ENCODE data around the gene SOX2.

The SOX2 gene

DNA sequence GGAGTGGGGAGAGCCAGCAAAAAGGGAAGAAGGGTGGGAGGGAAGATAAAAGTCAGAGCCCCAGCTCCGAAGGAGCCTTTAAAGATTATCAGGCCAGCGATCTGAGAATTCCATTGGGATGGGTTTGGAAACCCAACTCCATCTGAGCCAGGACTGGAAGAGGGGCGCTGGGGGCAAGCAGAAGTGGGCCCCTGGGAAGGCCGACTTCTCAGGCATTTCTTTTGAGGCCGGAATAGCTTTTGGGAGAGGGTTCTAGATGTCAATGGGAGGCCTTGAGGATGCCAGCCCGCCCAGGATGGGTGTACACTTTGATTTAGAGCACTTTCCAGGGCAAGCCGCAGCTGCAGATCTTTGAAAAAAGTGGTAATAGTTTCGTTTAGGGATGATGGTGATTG lies 6.6 kb upstream of the SOX2 start:
- DNase-seq = no peak

- DNase-seq = no peak
Observed at GRCh38 chr3:181707980-181708379, 3.7 kb upstream of the SOX2 start.

- peak; percentile 34 for DNase-seq
Observed at GRCh38 chr3:181709537-181710279, 2.0 kb upstream of the SOX2 start.

DNA sequence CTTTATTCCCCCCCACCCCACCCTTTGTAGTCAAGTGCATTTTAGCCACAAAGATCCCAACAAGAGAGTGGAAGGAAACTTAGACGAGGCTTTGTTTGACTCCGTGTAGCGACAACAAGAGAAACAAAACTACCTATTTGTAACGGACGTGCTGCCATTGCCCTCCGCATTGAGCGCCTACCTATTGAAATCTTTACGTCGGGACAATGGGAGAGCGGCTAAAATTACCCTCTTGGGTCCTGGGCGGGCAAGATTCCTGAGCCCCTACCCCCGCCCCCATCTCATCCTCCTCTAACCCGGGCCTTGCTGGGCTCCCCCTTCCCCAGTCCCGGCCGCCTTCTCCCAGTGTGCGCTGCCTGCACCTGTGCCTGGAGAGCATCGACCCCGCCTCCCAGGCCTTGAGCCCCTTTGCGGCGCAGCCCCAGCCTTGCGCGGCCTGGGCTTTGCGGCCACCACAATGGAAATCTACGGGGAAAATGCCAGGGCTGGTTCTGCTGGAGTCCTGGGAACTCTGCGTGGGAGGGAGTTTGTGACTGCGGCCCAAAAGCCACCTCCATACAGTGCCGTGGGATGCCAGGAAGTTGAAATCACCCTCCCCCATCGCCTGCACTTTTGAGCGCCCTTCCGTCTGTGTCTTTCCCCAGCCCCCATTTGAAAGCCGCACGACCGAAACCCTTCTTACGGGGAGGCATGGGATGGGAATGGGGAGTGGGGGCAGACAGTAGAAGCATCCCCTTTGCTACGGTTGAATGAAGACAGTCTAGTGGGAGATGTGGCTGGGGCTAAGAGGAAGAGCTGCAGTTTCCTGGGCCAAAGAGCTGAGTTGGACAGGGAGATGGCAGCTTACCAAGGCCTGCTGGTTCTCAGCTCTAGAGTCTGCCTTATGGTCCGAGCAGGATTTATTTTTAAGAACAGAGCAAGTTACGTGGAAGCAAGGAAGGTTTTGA lies 1.1 kb upstream of the SOX2 start:
- DNase-seq = no peak

DNA sequence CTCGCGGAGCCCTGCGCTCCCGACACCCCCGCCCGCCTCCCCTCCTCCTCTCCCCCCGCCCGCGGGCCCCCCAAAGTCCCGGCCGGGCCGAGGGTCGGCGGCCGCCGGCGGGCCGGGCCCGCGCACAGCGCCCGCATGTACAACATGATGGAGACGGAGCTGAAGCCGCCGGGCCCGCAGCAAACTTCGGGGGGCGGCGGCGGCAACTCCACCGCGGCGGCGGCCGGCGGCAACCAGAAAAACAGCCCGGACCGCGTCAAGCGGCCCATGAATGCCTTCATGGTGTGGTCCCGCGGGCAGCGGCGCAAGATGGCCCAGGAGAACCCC lies 464 bp downstream of the SOX2 start:
- DNase-seq = no peak

DNA sequence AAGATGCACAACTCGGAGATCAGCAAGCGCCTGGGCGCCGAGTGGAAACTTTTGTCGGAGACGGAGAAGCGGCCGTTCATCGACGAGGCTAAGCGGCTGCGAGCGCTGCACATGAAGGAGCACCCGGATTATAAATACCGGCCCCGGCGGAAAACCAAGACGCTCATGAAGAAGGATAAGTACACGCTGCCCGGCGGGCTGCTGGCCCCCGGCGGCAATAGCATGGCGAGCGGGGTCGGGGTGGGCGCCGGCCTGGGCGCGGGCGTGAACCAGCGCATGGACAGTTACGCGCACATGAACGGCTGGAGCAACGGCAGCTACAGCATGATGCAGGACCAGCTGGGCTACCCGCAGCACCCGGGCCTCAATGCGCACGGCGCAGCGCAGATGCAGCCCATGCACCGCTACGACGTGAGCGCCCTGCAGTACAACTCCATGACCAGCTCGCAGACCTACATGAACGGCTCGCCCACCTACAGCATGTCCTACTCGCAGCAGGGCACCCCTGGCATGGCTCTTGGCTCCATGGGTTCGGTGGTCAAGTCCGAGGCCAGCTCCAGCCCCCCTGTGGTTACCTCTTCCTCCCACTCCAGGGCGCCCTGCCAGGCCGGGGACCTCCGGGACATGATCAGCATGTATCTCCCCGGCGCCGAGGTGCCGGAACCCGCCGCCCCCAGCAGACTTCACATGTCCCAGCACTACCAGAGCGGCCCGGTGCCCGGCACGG lies 991 bp downstream of the SOX2 start:
- DNase-seq = no peak

DNA sequence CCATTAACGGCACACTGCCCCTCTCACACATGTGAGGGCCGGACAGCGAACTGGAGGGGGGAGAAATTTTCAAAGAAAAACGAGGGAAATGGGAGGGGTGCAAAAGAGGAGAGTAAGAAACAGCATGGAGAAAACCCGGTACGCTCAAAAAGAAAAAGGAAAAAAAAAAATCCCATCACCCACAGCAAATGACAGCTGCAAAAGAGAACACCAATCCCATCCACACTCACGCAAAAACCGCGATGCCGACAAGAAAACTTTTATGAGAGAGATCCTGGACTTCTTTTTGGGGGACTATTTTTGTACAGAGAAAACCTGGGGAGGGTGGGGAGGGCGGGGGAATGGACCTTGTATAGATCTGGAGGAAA lies 1.5 kb downstream of the SOX2 start:
- no peak for DNase-seq

GRCh38 chr3:181713676-181714612 lies 2.2 kb downstream of the SOX2 start:
- DNase-seq = no peak

DNA sequence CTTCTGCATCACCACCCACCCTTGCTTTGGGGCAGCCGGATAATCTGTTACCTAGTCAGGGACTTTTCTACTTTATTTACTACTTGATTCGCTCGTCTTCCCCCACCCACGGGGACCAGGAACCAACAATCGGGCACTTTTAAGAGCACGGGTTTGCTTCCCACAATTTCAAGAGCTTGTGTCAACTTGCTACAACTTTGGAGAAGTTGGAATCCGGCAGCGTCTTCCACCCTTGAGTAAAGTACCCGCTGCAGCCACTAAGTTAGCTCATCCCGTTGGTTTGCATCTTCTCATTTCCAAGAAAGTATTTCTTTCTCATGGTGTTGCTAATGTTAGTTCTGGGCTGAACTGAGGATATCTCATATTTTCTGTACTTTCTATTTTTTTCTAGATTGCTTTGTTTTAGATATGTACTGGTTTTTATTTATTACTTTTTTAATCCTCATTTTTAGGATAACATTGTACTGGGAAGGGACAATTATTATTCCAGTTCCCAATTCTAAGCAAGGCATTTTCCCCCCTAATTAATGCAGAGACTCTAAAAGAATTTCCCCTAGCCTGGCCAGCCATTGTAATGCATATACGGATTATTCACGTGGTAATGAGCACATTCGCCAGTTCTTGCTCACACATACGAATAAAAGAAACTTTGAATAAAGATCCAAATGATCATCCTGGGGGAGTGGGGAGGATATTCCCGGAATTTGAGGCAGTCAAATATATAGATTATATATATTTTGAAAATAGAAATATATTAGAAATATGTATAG lies 4.0 kb downstream of the SOX2 start:
- no peak for DNase-seq

- no peak for DNase-seq
Observed at GRCh38 chr3:181716966-181717365, 5.2 kb downstream of the SOX2 start.

DNA sequence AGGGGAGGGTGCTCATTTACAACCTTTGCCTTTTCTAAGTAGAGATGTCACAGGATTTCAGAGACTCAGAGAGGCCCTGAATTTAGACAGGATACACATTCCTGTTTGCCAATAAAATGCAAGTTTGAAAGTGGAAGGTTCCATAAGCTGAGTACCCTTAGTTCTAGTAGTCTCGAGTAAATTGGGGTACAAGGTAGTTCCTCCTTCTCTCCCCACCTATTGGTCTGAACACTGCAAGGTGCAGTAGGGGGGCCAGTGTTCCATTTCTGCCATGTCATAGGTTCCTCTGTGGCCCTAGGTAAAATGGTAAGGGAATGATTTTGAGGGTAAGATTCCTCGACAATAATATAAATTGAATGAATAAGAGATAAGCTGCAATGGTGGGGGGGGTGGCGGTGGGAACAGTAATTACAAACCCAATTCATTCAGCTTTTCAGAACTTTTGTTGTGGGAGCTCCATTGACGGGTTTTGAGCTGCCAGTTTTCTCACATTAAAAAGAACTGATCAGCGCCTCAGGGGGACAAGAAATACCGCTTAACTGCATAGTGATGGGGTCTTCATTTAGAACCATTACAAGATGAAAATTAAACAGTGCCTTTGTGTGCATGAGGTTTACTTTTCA lies 5.9 kb downstream of the SOX2 start:
- DNase-seq = no peak

GRCh38 chr3:181718369-181718768 lies 6.6 kb downstream of the SOX2 start:
- no peak for DNase-seq

GRCh38 chr3:181718987-181719911 lies 7.5 kb downstream of the SOX2 start:
- no peak for DNase-seq

DNA sequence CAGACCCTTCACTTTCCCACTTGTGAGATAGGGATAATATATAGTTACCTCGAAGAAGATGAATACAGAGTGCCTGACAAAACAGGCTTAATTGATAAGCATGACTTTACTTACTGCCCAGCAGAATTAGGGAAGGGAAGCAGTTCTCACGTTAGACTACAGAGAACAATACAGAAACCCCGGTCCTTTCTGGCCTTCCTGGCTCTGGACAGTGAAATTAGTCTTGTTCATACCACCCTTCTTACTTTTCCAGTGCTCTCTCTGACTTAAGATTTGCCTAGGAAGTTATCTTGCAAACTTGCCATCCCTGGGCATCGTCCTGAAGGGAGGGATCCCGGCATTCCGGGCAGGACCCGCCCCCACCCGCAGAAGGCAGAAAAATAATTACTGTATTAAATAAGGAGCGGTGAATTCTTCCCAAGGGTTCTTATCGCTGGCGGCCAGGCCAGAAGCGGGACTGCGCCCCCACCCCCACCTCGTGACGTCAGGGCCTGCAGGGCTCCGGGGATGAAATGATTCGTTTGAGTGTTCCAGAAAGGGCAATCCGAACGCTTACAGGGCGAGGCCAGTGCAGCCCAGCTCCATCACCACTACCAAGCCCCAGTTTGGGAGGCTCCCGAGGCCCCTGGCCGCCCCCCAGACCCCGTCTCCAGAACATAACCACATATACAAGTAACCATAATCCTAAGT lies 8.4 kb downstream of the SOX2 start:
- DNase-seq = no peak

DNA sequence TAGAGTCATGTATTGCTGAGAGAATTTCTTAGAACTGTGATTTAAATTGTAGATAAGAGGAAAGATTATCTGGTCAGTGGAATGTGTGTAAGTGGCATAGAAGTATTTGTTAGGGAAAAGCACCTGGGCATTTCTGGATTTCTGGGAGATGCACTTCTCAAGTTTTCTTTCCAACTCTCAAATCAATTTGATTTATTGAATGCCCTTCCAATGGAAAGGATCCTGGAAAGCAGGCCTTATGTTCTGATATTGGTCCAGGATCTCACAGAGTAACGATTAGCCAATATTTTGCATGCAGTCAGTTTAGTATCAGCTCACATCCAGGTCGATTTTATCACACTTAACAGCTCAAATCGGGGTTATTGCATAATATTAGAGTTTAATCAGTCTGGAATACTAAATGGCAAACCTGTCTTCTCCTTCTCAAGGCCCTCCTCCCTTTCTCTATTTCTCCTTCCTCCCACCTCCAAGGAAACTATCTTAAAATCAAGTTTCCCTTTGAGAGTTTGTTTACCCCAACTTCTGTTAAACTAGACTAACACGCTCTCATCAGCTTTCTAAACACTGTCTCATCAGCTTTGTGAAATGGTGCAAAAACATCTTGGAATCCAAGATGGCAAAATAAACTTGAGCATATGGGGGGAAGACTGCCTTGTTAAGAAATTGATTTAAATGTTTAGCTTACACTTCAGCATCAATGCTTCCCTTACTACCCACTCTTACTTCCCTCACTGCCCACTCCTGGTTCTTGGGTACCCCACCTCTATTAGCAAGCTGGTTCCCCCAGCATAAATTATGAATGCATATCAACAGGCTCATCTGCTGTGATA lies 9.5 kb downstream of the SOX2 start:
- DNase-seq = no peak

GRCh38 chr3:181722156-181722555 lies 10.4 kb downstream of the SOX2 start:
- DNase-seq = no peak

DNA sequence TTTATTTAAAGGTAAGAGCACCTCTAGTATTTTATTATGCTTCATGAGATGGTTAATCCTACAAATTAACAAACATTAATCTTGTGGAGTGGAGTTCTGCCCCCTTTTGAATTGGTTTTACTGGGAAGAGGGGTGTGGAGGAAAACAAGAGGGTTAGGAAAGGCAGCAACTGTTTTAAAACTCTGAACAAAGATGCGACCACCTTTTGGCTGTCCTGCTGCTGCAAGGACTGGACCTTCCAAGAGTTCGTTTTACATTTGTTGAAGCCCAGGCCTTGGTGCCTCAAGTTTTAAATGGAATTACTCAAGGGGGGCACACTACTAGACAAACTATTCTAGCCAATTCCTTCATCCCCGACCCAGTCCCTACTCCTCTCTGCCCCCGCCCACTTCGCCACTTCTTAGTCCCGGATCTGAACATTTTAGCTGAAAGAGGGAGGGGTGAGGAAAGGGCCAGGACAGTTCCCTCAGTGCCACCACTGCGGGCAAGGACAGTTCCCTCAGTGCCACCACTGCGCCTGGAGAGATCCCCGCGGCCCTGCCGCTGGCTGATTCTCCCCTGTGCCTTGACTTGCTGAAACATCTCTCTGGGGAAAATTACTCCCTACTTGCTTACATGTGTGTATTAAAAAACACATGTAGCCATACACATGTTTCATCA lies 11.2 kb downstream of the SOX2 start:
- DNase-seq = no peak

- DNase-seq = no peak
Observed at GRCh38 chr3:181723625-181724191, 12.0 kb downstream of the SOX2 start.

Data from HCEC 1CT (cell line).